ENCODE measurements around the gene CES5A. TPM values are rescaled to one million over a fixed set of nuclear protein-coding genes. Genes with fewer than 3 reads are reported as not detected.
A peak's percentile ranks its signal among the peaks of the same experiment; 100 is the strongest.
"Not testable (repeated sequence)": the region's sequence is repeated elsewhere in the genome, so short reads cannot be mapped to it uniquely, and the experiment has no call there.

Gene CES5A
- total RNA-seq, 1 donor from 2014 or later = not detected

DNA sequence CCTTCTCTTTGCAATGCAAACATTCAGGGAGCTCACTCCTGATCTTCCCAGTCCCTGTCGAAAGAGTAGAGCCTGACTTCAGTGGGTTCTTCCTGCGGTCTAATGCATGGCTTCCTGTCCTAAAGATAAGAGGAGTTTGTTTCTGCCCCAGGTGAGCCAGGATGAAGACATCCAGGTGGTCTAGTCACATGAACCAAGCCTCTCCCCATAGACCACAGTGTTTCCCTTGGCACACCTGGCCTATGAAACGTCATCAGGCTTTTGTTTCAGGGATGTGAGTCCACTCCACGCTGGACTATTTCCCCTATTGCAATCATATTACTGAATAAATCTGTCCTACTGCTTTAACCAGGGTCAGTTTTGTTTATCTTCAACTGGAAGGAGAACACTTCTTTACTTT lies 63.4 kb downstream of the CES5A start:
- Histone ChIP-seq H3K36me3 (peaks cover 2% of the 10 kb centered on the region), H3K27me3 (ENCODE audit: low read depth) (no peaks in the 10 kb centered on the region), H3K4me3 (no peak overlapping the region), H3K9me3 (no peaks in the 10 kb centered on the region), H3K4me1 (no peaks in the 10 kb centered on the region), H3K27ac (no peak overlapping the region)
- DNase-seq = no peak
- intact Hi-C loops (cut with DNase I) = no loop called here
- no peak for TF ChIP-seq CTCF (IDR thresholded peaks at IDR 0.05)
- ATAC-seq = no peak

- Histone ChIP-seq H3K4me3 (no peak overlapping the region), H3K27me3 (ENCODE audit: low read depth) (no peaks in the 10 kb centered on the region), H3K36me3 (no peaks in the 10 kb centered on the region), H3K4me1 (no peaks in the 10 kb centered on the region), H3K9me3 (no peaks in the 10 kb centered on the region), H3K27ac (no peak overlapping the region)
- DNase-seq = no peak
- intact Hi-C loops (cut with DNase I) = no loop called here
- ATAC-seq = no peak
- no peak for TF ChIP-seq CTCF (IDR thresholded peaks at IDR 0.05)
These were observed 64.7 kb downstream of the CES5A start for GRCh38 chr16:55810451-55810961.

- TF ChIP-seq CTCF (IDR thresholded peaks at IDR 0.05) = no peak
- no peaks in the 10 kb centered on the region for H3K36me3 ChIP-seq
- no peak for ATAC-seq
- H3K4me1 ChIP-seq = no peaks in the 10 kb centered on the region
- no peak overlapping the region for H3K4me3 ChIP-seq
- intact Hi-C loops (cut with DNase I) = no loop called here
- no peaks in the 10 kb centered on the region for H3K9me3 ChIP-seq
- no peak overlapping the region for H3K27ac ChIP-seq
- DNase-seq = no peak
- no peaks in the 10 kb centered on the region for H3K27me3 ChIP-seq (ENCODE audit: low read depth)
These were observed 65.3 kb downstream of the CES5A start for GRCh38 chr16:55809851-55810250.

- Histone ChIP-seq H3K9me3 (no peaks in the 10 kb centered on the region), H3K4me3 (no peak overlapping the region), H3K4me1 (no peaks in the 10 kb centered on the region), H3K27ac (no peak overlapping the region), H3K36me3 (no peaks in the 10 kb centered on the region), H3K27me3 (ENCODE audit: low read depth) (no peaks in the 10 kb centered on the region)
- intact Hi-C loops (cut with DNase I) = no loop called here
- DNase-seq (no peak), ATAC-seq (no peak)
- TF ChIP-seq CTCF (IDR thresholded peaks at IDR 0.05) = no peak
These were observed 65.8 kb downstream of the CES5A start for GRCh38 chr16:55809386-55809785.

- H3K9me3 ChIP-seq; H3K4me3 ChIP-seq; DNase-seq; ATAC-seq; H3K27ac ChIP-seq; H3K27me3 ChIP-seq (ENCODE audit: low read depth); intact Hi-C loops (cut with DNase I); H3K4me1 ChIP-seq; H3K36me3 ChIP-seq: not testable (repeated sequence)
These were observed 66.9 kb downstream of the CES5A start for GRCh38 chr16:55808286-55808685.

DNA sequence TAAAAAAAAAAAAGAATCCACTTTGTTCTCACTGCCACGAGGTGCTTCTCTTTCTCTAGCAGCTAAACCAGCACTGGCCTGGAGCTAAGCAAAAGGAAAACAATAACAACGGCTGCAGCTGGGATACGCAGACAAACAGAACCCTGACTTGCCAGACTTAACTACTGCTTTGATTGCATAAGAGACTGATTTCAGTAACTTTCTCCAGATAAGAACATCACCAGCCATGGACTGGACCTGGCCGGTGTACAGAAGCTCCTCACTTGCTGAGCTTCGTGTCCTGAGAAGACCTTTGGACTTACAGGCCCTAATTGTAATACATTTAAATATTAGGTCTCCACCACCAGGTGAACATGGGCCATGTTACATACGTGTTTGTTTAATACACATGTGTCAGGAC lies 70.1 kb downstream of the CES5A start:
- ATAC-seq = peak in 1 of 2 donors; percentile 29

GRCh38 chr16:55803681-55804080 lies 71.5 kb downstream of the CES5A start:
- H3K9me3 ChIP-seq; H3K27ac ChIP-seq; H3K36me3 ChIP-seq; intact Hi-C loops (cut with DNase I); H3K4me1 ChIP-seq; H3K27me3 ChIP-seq (ENCODE audit: low read depth); DNase-seq; H3K4me3 ChIP-seq: not testable (repeated sequence)
- ATAC-seq = peak in 1 of 2 donors; percentile 28

More for the DNA sequence above, 70.1 kb downstream of the CES5A start:
- H3K36me3 ChIP-seq; intact Hi-C loops (cut with DNase I); DNase-seq; H3K4me3 ChIP-seq; H3K9me3 ChIP-seq; H3K27me3 ChIP-seq (ENCODE audit: low read depth); H3K4me1 ChIP-seq; H3K27ac ChIP-seq: not testable (repeated sequence)

Other genes starting within 250 kb of the CES5A start
- gene SLC6A2, start 219.4 kb downstream of the CES5A start, total RNA-seq = not detected
- 323 TPM for gene CES1, start 42.3 kb downstream of the CES5A start, total RNA-seq